ENCODE data around the gene USP17L15.
"Not testable (repeated sequence)": the region's sequence is repeated elsewhere in the genome, so short reads cannot be mapped to it uniquely, and the experiment has no call there.

DNA sequence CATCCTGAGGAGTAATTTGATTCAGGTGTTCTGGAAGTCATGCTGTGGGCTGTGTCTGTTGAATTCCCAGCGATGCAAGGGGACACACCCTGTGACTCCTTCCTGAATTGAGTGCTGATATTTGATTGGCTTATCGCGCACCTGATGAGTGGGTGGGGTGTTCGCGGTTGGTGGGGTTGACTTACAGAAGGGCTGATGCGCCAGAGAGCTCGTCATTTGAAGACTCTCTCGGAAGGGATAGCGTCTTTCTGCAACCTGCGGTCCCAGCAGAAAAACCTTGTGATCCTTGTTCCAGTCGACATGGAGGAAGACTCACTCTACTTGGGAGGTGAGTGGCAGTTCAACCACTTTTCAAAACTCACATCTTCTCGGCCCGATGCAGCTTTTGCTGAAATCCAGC is 14.3 kb upstream of the USP17L15 start, which contains the start of gene USP17L12:
- TF ChIP-seq, protein P1, sequence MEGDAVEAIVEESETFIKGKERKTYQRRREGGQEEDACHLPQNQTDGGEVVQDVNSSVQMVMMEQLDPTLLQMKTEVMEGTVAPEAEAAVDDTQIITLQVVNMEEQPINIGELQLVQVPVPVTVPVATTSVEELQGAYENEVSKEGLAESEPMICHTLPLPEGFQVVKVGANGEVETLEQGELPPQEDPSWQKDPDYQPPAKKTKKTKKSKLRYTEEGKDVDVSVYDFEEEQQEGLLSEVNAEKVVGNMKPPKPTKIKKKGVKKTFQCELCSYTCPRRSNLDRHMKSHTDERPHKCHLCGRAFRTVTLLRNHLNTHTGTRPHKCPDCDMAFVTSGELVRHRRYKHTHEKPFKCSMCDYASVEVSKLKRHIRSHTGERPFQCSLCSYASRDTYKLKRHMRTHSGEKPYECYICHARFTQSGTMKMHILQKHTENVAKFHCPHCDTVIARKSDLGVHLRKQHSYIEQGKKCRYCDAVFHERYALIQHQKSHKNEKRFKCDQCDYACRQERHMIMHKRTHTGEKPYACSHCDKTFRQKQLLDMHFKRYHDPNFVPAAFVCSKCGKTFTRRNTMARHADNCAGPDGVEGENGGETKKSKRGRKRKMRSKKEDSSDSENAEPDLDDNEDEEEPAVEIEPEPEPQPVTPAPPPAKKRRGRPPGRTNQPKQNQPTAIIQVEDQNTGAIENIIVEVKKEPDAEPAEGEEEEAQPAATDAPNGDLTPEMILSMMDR (IDR thresholded peaks at IDR 0.05): not testable (repeated sequence)
- not testable (repeated sequence) for TF ChIP-seq POLR2A (IDR thresholded peaks at IDR 0.05)

All from adrenal gland (tissue), 5 donors.